G401 (cell line): ENCODE results near the gene FCHSD1. TPM values are rescaled to one million over a fixed set of nuclear protein-coding genes. Genes with fewer than 3 reads are reported as not detected.
A peak's percentile ranks its signal among the peaks of the same experiment; 100 is the strongest.
"Not testable (repeated sequence)": the region's sequence is repeated elsewhere in the genome, so short reads cannot be mapped to it uniquely, and the experiment has no call there.

Source experiments
- DNase-seq: peaks from one replicate; pipeline ENCODE4 v3.0.0-alpha.2; 2015; ENCODE audit warnings: low spot score
- in situ Hi-C: cut with HindIII; loops from 2 replicates; pipeline ENCODE4 v1.10.0; 2016; ENCODE audit warnings: low sequenced_read_pairs, mixed read lengths
- total RNA-seq: library from RNA; depleted of rRNA; stranded (reverse); fragments of >200 nt; shearing (Covaris generic); gene quantifications from 2 replicates; pipeline ENCODE4 v1.2.3, GENCODE V29; 2014

FCHSD1 gene
- total RNA-seq, 1 experiment from 2014 or later = 17.7 TPM

- in situ Hi-C loops = no loop called here
- DNase-seq = no peak
Measured at GRCh38 chr5:141628175-141628788, 22.9 kb downstream of the FCHSD1 start.

- no peak for DNase-seq
- in situ Hi-C loops = no loop called here
Measured at GRCh38 chr5:141623611-141624010, 27.6 kb downstream of the FCHSD1 start.

- DNase-seq = no peak
- in situ Hi-C loops = no loop called here
Measured at GRCh38 chr5:141623186-141623585, 28.0 kb downstream of the FCHSD1 start.

GRCh38 chr5:141618804-141619554 lies 32.2 kb downstream of the FCHSD1 start, which contains the start of gene DIAPH1:
Gene DIAPH1 (minus strand): TSS chr5:141619000. CDS start chr5:141618914, 86 bp downstream.
- peak; percentile 95 for DNase-seq
- in situ Hi-C loops = no loop called here

- peak; percentile 60 for DNase-seq
- in situ Hi-C loops = no loop called here
Measured at GRCh38 chr5:141618030-141618803, 33.0 kb downstream of the FCHSD1 start.

GRCh38 chr5:141617682-141618029 lies 33.6 kb downstream of the FCHSD1 start:
- in situ Hi-C loops = no loop called here
- DNase-seq = no peak

- in situ Hi-C loops = no loop called here
- DNase-seq = no peak
Measured at GRCh38 chr5:141617128-141617527, 34.1 kb downstream of the FCHSD1 start.

GRCh38 chr5:141615991-141616720 lies 35.1 kb downstream of the FCHSD1 start:
- in situ Hi-C loops = no loop called here
- DNase-seq = no peak

- in situ Hi-C loops = no loop called here
- DNase-seq = no peak
Measured at GRCh38 chr5:141613344-141613743, 37.9 kb downstream of the FCHSD1 start.

GRCh38 chr5:141611289-141611688 lies 39.9 kb downstream of the FCHSD1 start:
- no peak for DNase-seq
- in situ Hi-C loops = no loop called here

- in situ Hi-C loops, DNase-seq: not testable (repeated sequence)
Measured at GRCh38 chr5:141609921-141610320, 41.3 kb downstream of the FCHSD1 start.

- DNase-seq = no peak
- in situ Hi-C loops = no loop called here
Measured at GRCh38 chr5:141609044-141609443, 42.2 kb downstream of the FCHSD1 start.

GRCh38 chr5:141608557-141608956 lies 42.7 kb downstream of the FCHSD1 start:
- no peak for DNase-seq
- in situ Hi-C loops = no loop called here

GRCh38 chr5:141608046-141608445 lies 43.2 kb downstream of the FCHSD1 start:
- no peak for DNase-seq
- in situ Hi-C loops = no loop called here

- in situ Hi-C loops = no loop called here
- no peak for DNase-seq
Measured at GRCh38 chr5:141605523-141606277, 45.5 kb downstream of the FCHSD1 start.

GRCh38 chr5:141603923-141604717 lies 47.1 kb downstream of the FCHSD1 start:
- in situ Hi-C loops = no loop called here
- DNase-seq = no peak

GRCh38 chr5:141602606-141603005 lies 48.6 kb downstream of the FCHSD1 start:
- in situ Hi-C loops = no loop called here
- DNase-seq = no peak
